ENCODE data around the gene PLCL2. TPM values are rescaled to one million over a fixed set of nuclear protein-coding genes. Genes with fewer than 3 reads are reported as not detected.

PLCL2 gene
- total and polyA plus RNA-seq, 4 donors, result 1.0 to 16.7 (median 7.1) TPM

DNA sequence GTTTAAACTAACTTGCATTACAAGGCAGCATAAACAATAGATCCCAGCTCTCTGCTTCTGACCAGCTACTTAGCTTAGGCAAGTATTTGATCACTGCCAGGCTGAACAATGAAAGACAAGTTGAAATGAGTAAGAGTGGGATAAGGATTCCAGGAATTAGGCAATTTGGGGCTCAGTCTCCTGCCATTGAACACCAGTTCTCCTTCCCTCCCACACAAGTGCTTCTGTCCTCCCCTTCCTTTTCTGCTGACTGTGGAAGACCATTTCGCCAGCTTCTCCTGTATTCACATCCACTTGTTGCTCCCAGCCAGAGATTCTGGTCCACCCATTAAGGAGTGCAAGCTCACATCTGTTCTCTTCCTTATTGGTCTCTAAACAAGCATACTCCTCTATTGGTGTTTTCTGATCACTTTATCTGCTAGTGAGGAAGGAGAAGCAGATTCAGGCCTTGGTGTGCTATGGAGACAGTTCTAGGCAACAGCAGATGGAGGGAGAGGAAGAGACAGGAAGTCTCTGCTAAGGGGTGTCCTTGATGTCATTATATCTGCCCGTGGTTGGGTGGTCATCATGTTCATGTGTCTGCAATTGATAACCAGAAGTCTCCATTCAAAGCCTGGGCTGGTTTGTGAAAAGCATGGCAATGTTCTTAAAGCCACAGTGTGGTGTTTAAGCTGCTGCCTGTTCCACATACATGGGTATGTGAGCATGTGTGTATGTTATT lies 121.5 kb downstream of the PLCL2 start:
- Histone ChIP-seq H3K36me3 (ENCODE audit: control insufficient read depth in 4 of 4, insufficient read depth in 4 of 4, low read length in 4 of 4) (peaks cover 0 to 9% (median 3%) of the 10 kb centered on the region in 4 donors), H3K4me3 (no peak overlapping the region), H3K4me1 (ENCODE audit: control insufficient read depth in 5 of 5, insufficient read depth in 5 of 5, low read length in 5 of 5) (peaks cover 0 to 13% (median 0%) of the 10 kb centered on the region in 5 donors), H3K9me3 (ENCODE audit: control insufficient read depth in 4 of 4, insufficient read depth in 3 of 4, low read length in 3 of 4) (peaks cover 0 to 6% (median 0%) of the 10 kb centered on the region in 4 donors), H3K27me3 (ENCODE audit: control insufficient read depth in 3 of 3, insufficient read depth in 3 of 3, low read length in 2 of 3) (no peaks in the 10 kb centered on the region), H3K27ac (ENCODE audit: low read depth in 1 of 2, low read length in 1 of 2) (no peak overlapping the region), H3K9ac (ENCODE audit: insufficient read depth in 1 of 2, low read length in 2 of 2) (no peak overlapping the region)
- 51 to 55% methylated on average over 2 of the region's 2 CpGs for WGBS, 2 donors
- DNase-seq (no peak), ATAC-seq (ENCODE audit: insufficient read depth, low FRiP score) (no peak)
- no peak for TF ChIP-seq CTCF (IDR thresholded peaks at IDR 0.05; ENCODE audit: control extremely low read depth, extremely low read depth)

- H3K27me3 ChIP-seq (ENCODE audit: control insufficient read depth in 3 of 3, insufficient read depth in 3 of 3, low read length in 2 of 3), result no peaks in the 10 kb centered on the region
- DNase-seq (no peak), ATAC-seq (ENCODE audit: insufficient read depth, low FRiP score) (no peak)
- H3K36me3 ChIP-seq (ENCODE audit: control insufficient read depth in 4 of 4, insufficient read depth in 4 of 4, low read length in 4 of 4), result peaks cover 0 to 14% (median 6%) of the 10 kb centered on the region in 4 donors
- H3K27ac ChIP-seq (ENCODE audit: low read depth in 1 of 2, low read length in 1 of 2), result no peak overlapping the region
- H3K4me3 ChIP-seq, result no peak overlapping the region
- 94 to 95% methylated on average over 1 of the region's 1 CpG for WGBS, 2 donors
- peaks cover 0 to 3% (median 0%) of the 10 kb centered on the region in 4 donors for H3K9me3 ChIP-seq (ENCODE audit: control insufficient read depth in 4 of 4, insufficient read depth in 3 of 4, low read length in 3 of 4)
- no peak overlapping the region for H3K9ac ChIP-seq (ENCODE audit: insufficient read depth in 1 of 2, low read length in 2 of 2)
- peaks cover 0 to 13% (median 0%) of the 10 kb centered on the region in 5 donors for H3K4me1 ChIP-seq (ENCODE audit: control insufficient read depth in 5 of 5, insufficient read depth in 5 of 5, low read length in 5 of 5)
- TF ChIP-seq CTCF (IDR thresholded peaks at IDR 0.05; ENCODE audit: control extremely low read depth, extremely low read depth), result no peak
These were observed 122.5 kb downstream of the PLCL2 start for GRCh38 chr3:17007284-17007683.

- Histone ChIP-seq H3K4me3 (no peak overlapping the region), H3K27ac (ENCODE audit: low read depth in 1 of 2, low read length in 1 of 2) (no peak overlapping the region), H3K36me3 (ENCODE audit: control insufficient read depth in 4 of 4, insufficient read depth in 4 of 4, low read length in 4 of 4) (peaks cover 0 to 14% (median 6%) of the 10 kb centered on the region in 4 donors), H3K9me3 (ENCODE audit: control insufficient read depth in 4 of 4, insufficient read depth in 3 of 4, low read length in 3 of 4) (no peaks in the 10 kb centered on the region), H3K4me1 (ENCODE audit: control insufficient read depth in 5 of 5, insufficient read depth in 5 of 5, low read length in 5 of 5) (peaks cover 0 to 19% (median 0%) of the 10 kb centered on the region in 5 donors), H3K27me3 (ENCODE audit: control insufficient read depth in 3 of 3, insufficient read depth in 3 of 3, low read length in 2 of 3) (no peaks in the 10 kb centered on the region), H3K9ac (ENCODE audit: insufficient read depth in 1 of 2, low read length in 2 of 2) (no peak overlapping the region)
- no peak for TF ChIP-seq CTCF (IDR thresholded peaks at IDR 0.05; ENCODE audit: control extremely low read depth, extremely low read depth)
- WGBS, 2 donors, result 93 to 95% methylated on average over 5 of the region's 5 CpGs
- DNase-seq, result no peak
- ATAC-seq (ENCODE audit: insufficient read depth, low FRiP score), result no peak
These were observed 125.1 kb downstream of the PLCL2 start for GRCh38 chr3:17009826-17010225.
